Measurements from ENCODE around the gene GNB2.
"Not testable (repeated sequence)": the region's sequence is repeated elsewhere in the genome, so short reads cannot be mapped to it uniquely, and the experiment has no call there.

Gene GNB2

GRCh38 chr7:100701089-100701488 is 27.5 kb downstream of the GNB2 start:
- not testable (repeated sequence) for DNase-seq

GRCh38 chr7:100705320-100705752 is 31.8 kb downstream of the GNB2 start:
- DNase-seq = no peak

GRCh38 chr7:100705753-100706671 is 32.5 kb downstream of the GNB2 start, which contains the start of gene POP7:
Gene POP7, plus strand, starts transcription at chr7:100706121. Its CDS starts 710 bp downstream, at chr7:100706831.
- peak; percentile 78 for DNase-seq

GRCh38 chr7:100706672-100707311 is 33.3 kb downstream of the GNB2 start:
- DNase-seq = no peak

- no peak for DNase-seq
Measured at GRCh38 chr7:100708395-100708794, 34.9 kb downstream of the GNB2 start.

GRCh38 chr7:100710452-100710851 is 36.9 kb downstream of the GNB2 start:
- no peak for DNase-seq

GRCh38 chr7:100711369-100711768 is 37.8 kb downstream of the GNB2 start:
- no peak for DNase-seq

GRCh38 chr7:100714725-100715124 is 41.2 kb downstream of the GNB2 start:
- no peak for DNase-seq

- DNase-seq = not testable (repeated sequence)
Measured at GRCh38 chr7:100717073-100717472, 43.5 kb downstream of the GNB2 start.

- DNase-seq = no peak
Measured at GRCh38 chr7:100719523-100720278, 46.2 kb downstream of the GNB2 start.

- DNase-seq = no peak
Measured at GRCh38 chr7:100720279-100720670, 46.7 kb downstream of the GNB2 start, which contains the start of gene EPO. Gene EPO, plus strand, starts transcription at chr7:100720468. Its CDS starts 513 bp downstream, at chr7:100720981.

GRCh38 chr7:100720671-100721504 is 47.3 kb downstream of the GNB2 start:
- DNase-seq = no peak

GRCh38 chr7:100721505-100721812 is 47.9 kb downstream of the GNB2 start:
- no peak for DNase-seq

- DNase-seq = no peak
Measured at GRCh38 chr7:100722480-100723212, 49.1 kb downstream of the GNB2 start.

- no peak for DNase-seq
Measured at GRCh38 chr7:100723732-100724275, 50.3 kb downstream of the GNB2 start.

- DNase-seq = not testable (repeated sequence)
Measured at GRCh38 chr7:100724364-100724763, 50.8 kb downstream of the GNB2 start.

- DNase-seq = no peak
Measured at GRCh38 chr7:100726996-100727761, 53.6 kb downstream of the GNB2 start.

- no peak for DNase-seq
Measured at GRCh38 chr7:100728196-100728595, 54.7 kb downstream of the GNB2 start.

Measured in NCI-H524 treated with DMSO at 0.1 percent for 48 hours (cell line).